Neural cell (in vitro differentiated cells): ENCODE data around the gene SPARCL1. TPM values are rescaled to one million over a fixed set of nuclear protein-coding genes. Genes with fewer than 3 reads are reported as not detected.

Experiments used
- H2AFZ ChIP-seq: fragments of 200-600, 300-800 bp; sonication (generic), shearing (Covaris generic); 2 replicates; pipeline ENCODE4 v1.6.0; 2014; ENCODE audit warnings: low read depth, mild to moderate bottlenecking, antibody characterized with exemption, low read length, moderate library complexity
- H3F3A ChIP-seq: fragments of 200-600 bp; shearing (Covaris generic); 2 replicates; pipeline ENCODE4 v1.6.1; 2016; ENCODE audit warnings: mild to moderate bottlenecking, moderate library complexity, mixed read lengths, antibody characterized with exemption, low read length; ENCODE audit not compliant: insufficient read depth, poor library complexity, severe bottlenecking
- H3K27ac ChIP-seq: fragments of 200-600, 300-800 bp; sonication (generic), shearing (Covaris generic); 2 replicates; pipeline ENCODE4 v1.5.1; 2014; ENCODE audit warnings: mild to moderate bottlenecking, low read length, moderate library complexity
- H3K27me3 ChIP-seq: fragments of 300-800, 200-600 bp; sonication (generic), shearing (Covaris generic); 2 replicates; pipeline ENCODE4 v1.6.0; 2014; ENCODE audit warnings: mild to moderate bottlenecking, low read depth, low read length, moderate library complexity; ENCODE audit not compliant: insufficient read depth
- H3K36me3 ChIP-seq: fragments of 300-800, 200-600 bp; sonication (generic), shearing (Covaris generic); 2 replicates; pipeline ENCODE4 v1.5.1; 2014; ENCODE audit warnings: mild to moderate bottlenecking, antibody characterized with exemption, low read length, moderate library complexity; ENCODE audit not compliant: insufficient read depth
- H3K4me2 ChIP-seq: fragments of 300-800, 200-600 bp; sonication (generic), shearing (Covaris generic); 2 replicates; pipeline ENCODE4 v1.6.0; 2014; ENCODE audit warnings: mild to moderate bottlenecking, low read length
- H3K4me3 ChIP-seq: fragments of 300-800, 200-600 bp; sonication (generic), shearing (Covaris generic); 2 replicates; pipeline ENCODE4 v1.5.1; 2014; ENCODE audit warnings: mild to moderate bottlenecking, low read length, moderate library complexity
- H3K79me2 ChIP-seq: fragments of 200-600 bp; shearing (Covaris generic); replicated peaks from 2 replicates; pipeline ENCODE4 v1.6.0; 2014; ENCODE audit warnings: mild to moderate bottlenecking, low read length, moderate library complexity; ENCODE audit not compliant: insufficient read depth
- H3K9ac ChIP-seq: fragments of 300-800, 200-600 bp; sonication (generic), shearing (Covaris generic); 2 replicates; pipeline ENCODE4 v1.6.1; 2016; ENCODE audit warnings: mild to moderate bottlenecking, low read length, mixed read lengths
- H3K9me2 ChIP-seq: fragments of 200-600 bp; shearing (Covaris generic); 2 replicates; pipeline ENCODE4 v1.6.1; 2016; ENCODE audit warnings: mild to moderate bottlenecking, low read length, mixed read lengths; ENCODE audit not compliant: insufficient read depth
- H3K9me3 ChIP-seq: fragments of 200-600, 300-800 bp; sonication (generic), shearing (Covaris generic); 2 replicates; pipeline ENCODE4 v1.6.1; 2016; ENCODE audit warnings: mild to moderate bottlenecking, mixed run types, low read length, moderate library complexity, mixed read lengths
- H4K20me1 ChIP-seq: fragments of 200-600 bp; shearing (Covaris generic); 2 replicates; pipeline ENCODE4 v1.6.1; 2016; ENCODE audit warnings: mild to moderate bottlenecking, mixed run types; ENCODE audit not compliant: insufficient read depth
- CTCF ChIP-seq: fragments of 450-650 bp; IDR thresholded peaks from 2 replicates; pipeline ENCODE4 v1.5.1; 2014; ENCODE audit warnings: antibody characterized with exemption, mild to moderate bottlenecking, moderate library complexity; ENCODE audit not compliant: poor library complexity, severe bottlenecking
- EP300 ChIP-seq: fragments of 450-650 bp; conservative IDR thresholded peaks from 2 replicates; pipeline ENCODE4 v1.6.1; 2014; ENCODE audit warnings: antibody characterized with exemption, mild to moderate bottlenecking, moderate library complexity; ENCODE audit not compliant: poor library complexity, severe bottlenecking
- EZH2 ChIP-seq: fragments of 200-600, 300-800 bp; shearing (Covaris generic), sonication (generic); IDR thresholded peaks from 2 replicates; pipeline ENCODE4 v1.6.1; 2014; ENCODE audit warnings: antibody characterized with exemption, low read length, borderline replicate concordance, mild to moderate bottlenecking; ENCODE audit not compliant: insufficient read depth, poor library complexity, severe bottlenecking
- MXI1 ChIP-seq: fragments of 450-650 bp; conservative IDR thresholded peaks from 2 replicates; pipeline ENCODE4 v1.6.1; 2014; ENCODE audit warnings: antibody characterized with exemption, mild to moderate bottlenecking; ENCODE audit not compliant: poor library complexity, severe bottlenecking
- POLR2AphosphoS5 ChIP-seq: IDR thresholded peaks from 2 replicates; pipeline ENCODE4 v1.6.1; 2012
- RAD21 ChIP-seq: fragments of 450-650 bp; conservative IDR thresholded peaks from 2 replicates; pipeline ENCODE4 v1.6.1; 2014; ENCODE audit warnings: antibody characterized with exemption, mild to moderate bottlenecking, moderate library complexity
- REST ChIP-seq: IDR thresholded peaks from 2 replicates; pipeline ENCODE4 v1.6.1; 2012; ENCODE audit warnings: borderline replicate concordance
- SMC3 ChIP-seq: fragments of 450-650 bp; conservative IDR thresholded peaks from 2 replicates; pipeline ENCODE4 v1.6.1; 2014; ENCODE audit warnings: antibody characterized with exemption, mild to moderate bottlenecking, moderate library complexity; ENCODE audit not compliant: poor library complexity
- polyA plus RNA-seq: library from polyadenylated mRNA; depleted of rRNA; stranded (reverse); fragments of >200 nt; gene quantifications from 2 replicates; pipeline ENCODE4 v1.2.3, GENCODE V29; 2014

Gene SPARCL1
- polyA plus RNA-seq, 1 donor from 2014 or later: 0.89 TPM

DNA sequence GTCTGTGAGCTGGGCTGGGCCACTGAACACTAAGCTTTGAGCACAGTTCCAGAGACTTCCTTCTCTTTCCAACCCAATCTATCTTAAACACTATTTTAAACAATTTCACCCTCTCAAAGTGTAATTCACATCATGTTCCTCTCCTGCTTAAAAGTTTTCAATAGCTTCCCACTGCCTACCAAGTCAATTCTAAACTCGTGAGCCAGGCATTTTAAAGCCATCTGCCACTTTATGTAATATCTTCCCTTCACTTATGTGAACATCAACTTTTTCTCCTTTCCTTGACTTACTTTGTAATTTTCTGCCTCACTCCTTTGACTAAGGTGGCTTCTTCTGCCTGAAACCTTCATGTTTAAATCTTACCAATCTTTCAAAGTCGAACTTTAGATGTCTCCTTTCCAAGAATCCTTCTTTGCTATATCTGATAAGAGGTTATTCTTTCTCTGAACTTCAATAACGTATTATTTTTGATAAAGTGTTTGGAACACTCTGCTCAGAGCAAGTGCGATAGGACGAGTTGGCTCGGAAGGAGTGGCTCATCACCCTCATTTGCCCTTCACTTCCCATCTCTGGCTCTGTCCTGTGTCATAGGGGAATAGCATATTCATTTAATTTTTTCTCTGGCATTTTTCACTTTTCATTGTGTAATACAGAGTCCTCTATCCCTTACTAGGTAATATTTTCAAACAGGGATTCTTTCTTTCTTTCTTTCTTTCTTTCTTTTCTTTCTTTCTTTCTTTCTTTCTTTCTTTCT, 13.0 kb upstream of the SPARCL1 start:
- Histone ChIP-seq H3K36me3 (no peaks in the 10 kb centered on the region), H3K4me3 (no peak overlapping the region), H3K79me2 (no peaks in the 10 kb centered on the region), H3K27me3 (no peaks in the 10 kb centered on the region), H2AFZ (no peak overlapping the region), H3K27ac (no peak overlapping the region), H3F3A (no peaks in the 10 kb centered on the region), H3K4me2 (no peak overlapping the region), H4K20me1 (no peaks in the 10 kb centered on the region), H3K9ac (no peak overlapping the region), H3K9me3 (no peaks in the 10 kb centered on the region), H3K9me2 (no peaks in the 10 kb centered on the region)
- TF ChIP-seq SMC3 (no peak), POLR2AphosphoS5 (no peak), MXI1 (no peak), RAD21 (no peak), EZH2 (no peak)

GRCh38 chr4:87541521-87541920, 12.3 kb upstream of the SPARCL1 start:
- Histone ChIP-seq H3K27ac (no peak overlapping the region), H3F3A (no peaks in the 10 kb centered on the region), H3K27me3 (no peaks in the 10 kb centered on the region), H4K20me1 (no peaks in the 10 kb centered on the region), H3K79me2 (no peaks in the 10 kb centered on the region), H3K9me2 (no peaks in the 10 kb centered on the region), H3K4me2 (no peak overlapping the region), H3K4me3 (no peak overlapping the region), H3K36me3 (no peaks in the 10 kb centered on the region), H3K9ac (no peak overlapping the region), H2AFZ (no peak overlapping the region), H3K9me3 (no peaks in the 10 kb centered on the region)
- TF ChIP-seq SMC3 (no peak), REST (no peak), EP300 (no peak), EZH2 (no peak), MXI1 (no peak), CTCF (no peak)
